WI38 (cell line): ENCODE measurements around the gene IL26.

ENCODE experiments used
- H3K4me3 ChIP-seq: 2 replicates; pipeline ENCODE4 v1.5.1; 2011; ENCODE audit warnings: low read depth, mild to moderate bottlenecking, control low read depth, low read length
- CTCF ChIP-seq: IDR thresholded peaks from 2 replicates; pipeline ENCODE4 v1.5.1; 2012; ENCODE audit warnings: low read depth, mild to moderate bottlenecking, control low read depth, low read length

Gene IL26, protein sequence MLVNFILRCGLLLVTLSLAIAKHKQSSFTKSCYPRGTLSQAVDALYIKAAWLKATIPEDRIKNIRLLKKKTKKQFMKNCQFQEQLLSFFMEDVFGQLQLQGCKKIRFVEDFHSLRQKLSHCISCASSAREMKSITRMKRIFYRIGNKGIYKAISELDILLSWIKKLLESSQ

GRCh38 chr12:68225576-68226476 is at the start of gene IL26:
IL26 (minus strand) TSS chr12:68225810; CDS start chr12:68225756, 54 bp downstream.
- H3K4me3 ChIP-seq = no peak within 1 kb of the TSS
- TF ChIP-seq CTCF = no peak

GRCh38 chr12:68272732-68273131 is 47.1 kb upstream of the IL26 start:
- H3K4me3 ChIP-seq = no peak overlapping the region
- no peak for TF ChIP-seq CTCF

GRCh38 chr12:68271346-68271745 is 45.7 kb upstream of the IL26 start:
- TF ChIP-seq CTCF = no peak
- H3K4me3 ChIP-seq = no peak overlapping the region

DNA sequence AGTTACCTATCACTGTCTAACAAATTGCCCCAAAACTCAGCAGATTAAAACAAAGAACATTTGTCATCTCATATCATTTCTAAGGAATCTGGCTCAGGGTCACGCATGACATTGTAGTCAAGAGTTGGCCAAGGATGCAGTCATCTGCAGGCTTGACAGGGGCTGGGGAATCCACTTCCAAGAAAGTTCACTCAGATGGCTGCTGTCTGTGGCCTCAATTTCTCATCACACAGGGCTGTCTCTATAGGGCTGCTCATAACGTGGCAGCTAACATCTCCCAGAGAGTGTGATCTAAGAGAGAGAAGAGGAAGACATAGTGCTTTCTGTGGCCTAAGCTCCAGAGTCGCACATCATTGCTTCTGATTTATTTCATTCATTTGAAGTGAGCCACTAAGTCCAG is 44.7 kb upstream of the IL26 start:
- no peak overlapping the region for H3K4me3 ChIP-seq
- TF ChIP-seq CTCF = no peak

DNA sequence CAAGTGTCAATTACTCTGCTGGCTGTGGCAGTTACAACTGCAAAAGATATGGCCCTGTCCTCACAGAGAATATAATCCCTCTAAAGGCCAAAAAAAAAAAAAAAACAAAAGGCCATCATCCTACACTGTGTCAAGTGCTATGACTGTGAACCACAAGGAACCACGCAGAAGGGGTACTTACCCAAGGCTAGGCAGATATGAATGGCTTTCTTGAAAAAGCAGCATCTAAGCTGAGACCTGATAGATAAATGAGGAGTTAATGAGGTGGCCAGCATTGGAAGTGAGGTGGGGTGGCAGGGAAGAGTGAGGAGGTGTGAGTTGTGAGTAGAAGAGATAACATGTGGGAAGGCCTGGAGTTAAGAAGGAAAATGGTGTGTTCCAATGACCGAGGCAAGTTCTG is 44.2 kb upstream of the IL26 start:
- TF ChIP-seq CTCF = no peak
- H3K4me3 ChIP-seq = no peak overlapping the region

DNA sequence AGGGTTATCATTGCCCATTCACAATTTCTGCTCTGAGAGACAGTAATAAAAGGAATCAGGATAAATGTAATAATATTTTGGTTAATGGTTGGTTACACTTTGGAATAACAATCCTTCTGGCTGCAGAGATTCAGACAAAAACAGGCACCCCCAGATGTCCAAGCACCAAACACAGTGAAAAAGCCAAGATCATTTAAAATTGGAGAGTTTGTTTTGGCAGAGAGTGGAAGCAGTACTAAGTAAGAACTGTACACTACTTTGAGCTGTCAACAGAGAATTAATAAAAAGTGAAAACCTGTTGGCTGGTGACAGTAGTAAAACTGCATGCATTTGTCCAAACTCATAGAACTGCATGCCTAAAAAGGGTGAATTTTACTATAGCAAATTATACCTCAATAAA is 43.4 kb upstream of the IL26 start:
- TF ChIP-seq CTCF = no peak
- H3K4me3 ChIP-seq = no peak overlapping the region

DNA sequence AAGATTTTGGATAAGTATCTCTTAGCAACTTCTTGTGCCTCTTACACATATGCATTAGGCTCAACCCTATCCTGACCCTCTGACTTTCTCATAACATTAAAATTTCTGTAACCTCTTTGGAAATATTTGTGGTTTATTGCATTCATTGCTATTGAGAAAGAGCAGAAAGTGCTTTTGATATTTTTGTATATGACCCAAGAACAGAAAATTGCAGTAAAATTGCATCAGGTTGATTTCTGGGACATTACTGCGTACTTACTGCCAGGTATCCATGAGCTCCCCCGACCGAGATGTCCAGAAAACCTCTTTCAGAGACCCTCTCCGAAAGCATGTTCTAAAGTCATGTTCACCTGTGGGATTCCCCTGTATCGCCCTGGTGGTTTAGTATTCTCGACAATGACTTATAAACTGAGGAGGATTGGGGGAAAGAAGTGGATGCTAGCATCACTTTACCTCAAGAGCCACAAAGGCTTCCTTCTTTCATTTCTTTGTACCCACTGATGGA is 42.3 kb upstream of the IL26 start:
- no peak for TF ChIP-seq CTCF

More for the DNA sequence above, 42.3 kb upstream of the IL26 start:
- no peak overlapping the region for H3K4me3 ChIP-seq
